Cardiac septum (tissue), 1 donor: ENCODE measurements around the gene SLX4. TPM values are rescaled to one million over a fixed set of nuclear protein-coding genes. Genes with fewer than 3 reads are reported as not detected.
"Not testable (repeated sequence)": the region's sequence is repeated elsewhere in the genome, so short reads cannot be mapped to it uniquely, and the experiment has no call there.

Experiments
- DNase-seq: peaks from one replicate; pipeline ENCODE4 v3.0.0-alpha.2; 2020; ENCODE audit warnings: low spot score
- intact Hi-C: fragments of 100-400 bp; cut with DNase I; formaldehyde crosslinking; loops from one replicate; pipeline ENCODE4 v1.14.0; 2022
- long read RNA-seq: library from polyadenylated mRNA; unstranded; transcript quantifications from one replicate; pipeline ENCODE4 v2.0.0, GENCODE V29; 2021
- total RNA-seq: library from RNA; stranded (reverse); fragmentation: NEBNext Ultra II Directional; extraction: Animal tissue kit (Norgen Biotek cat#: 25700); gene quantifications from one replicate; pipeline ENCODE4 v1.2.1, GENCODE V29; 2021
- donor health status: DM: no; HTN: no; CAD: no.

Gene SLX4, protein sequence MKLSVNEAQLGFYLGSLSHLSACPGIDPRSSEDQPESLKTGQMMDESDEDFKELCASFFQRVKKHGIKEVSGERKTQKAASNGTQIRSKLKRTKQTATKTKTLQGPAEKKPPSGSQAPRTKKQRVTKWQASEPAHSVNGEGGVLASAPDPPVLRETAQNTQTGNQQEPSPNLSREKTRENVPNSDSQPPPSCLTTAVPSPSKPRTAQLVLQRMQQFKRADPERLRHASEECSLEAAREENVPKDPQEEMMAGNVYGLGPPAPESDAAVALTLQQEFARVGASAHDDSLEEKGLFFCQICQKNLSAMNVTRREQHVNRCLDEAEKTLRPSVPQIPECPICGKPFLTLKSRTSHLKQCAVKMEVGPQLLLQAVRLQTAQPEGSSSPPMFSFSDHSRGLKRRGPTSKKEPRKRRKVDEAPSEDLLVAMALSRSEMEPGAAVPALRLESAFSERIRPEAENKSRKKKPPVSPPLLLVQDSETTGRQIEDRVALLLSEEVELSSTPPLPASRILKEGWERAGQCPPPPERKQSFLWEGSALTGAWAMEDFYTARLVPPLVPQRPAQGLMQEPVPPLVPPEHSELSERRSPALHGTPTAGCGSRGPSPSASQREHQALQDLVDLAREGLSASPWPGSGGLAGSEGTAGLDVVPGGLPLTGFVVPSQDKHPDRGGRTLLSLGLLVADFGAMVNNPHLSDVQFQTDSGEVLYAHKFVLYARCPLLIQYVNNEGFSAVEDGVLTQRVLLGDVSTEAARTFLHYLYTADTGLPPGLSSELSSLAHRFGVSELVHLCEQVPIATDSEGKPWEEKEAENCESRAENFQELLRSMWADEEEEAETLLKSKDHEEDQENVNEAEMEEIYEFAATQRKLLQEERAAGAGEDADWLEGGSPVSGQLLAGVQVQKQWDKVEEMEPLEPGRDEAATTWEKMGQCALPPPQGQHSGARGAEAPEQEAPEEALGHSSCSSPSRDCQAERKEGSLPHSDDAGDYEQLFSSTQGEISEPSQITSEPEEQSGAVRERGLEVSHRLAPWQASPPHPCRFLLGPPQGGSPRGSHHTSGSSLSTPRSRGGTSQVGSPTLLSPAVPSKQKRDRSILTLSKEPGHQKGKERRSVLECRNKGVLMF (N-terminal part only)
- 2.7 TPM for total RNA-seq
- long read RNA-seq, partial matches to known transcripts: 0 of 2 reads
- long read RNA-seq, other reads (novel, unspliced or antisense): 2 of 2 reads

DNA sequence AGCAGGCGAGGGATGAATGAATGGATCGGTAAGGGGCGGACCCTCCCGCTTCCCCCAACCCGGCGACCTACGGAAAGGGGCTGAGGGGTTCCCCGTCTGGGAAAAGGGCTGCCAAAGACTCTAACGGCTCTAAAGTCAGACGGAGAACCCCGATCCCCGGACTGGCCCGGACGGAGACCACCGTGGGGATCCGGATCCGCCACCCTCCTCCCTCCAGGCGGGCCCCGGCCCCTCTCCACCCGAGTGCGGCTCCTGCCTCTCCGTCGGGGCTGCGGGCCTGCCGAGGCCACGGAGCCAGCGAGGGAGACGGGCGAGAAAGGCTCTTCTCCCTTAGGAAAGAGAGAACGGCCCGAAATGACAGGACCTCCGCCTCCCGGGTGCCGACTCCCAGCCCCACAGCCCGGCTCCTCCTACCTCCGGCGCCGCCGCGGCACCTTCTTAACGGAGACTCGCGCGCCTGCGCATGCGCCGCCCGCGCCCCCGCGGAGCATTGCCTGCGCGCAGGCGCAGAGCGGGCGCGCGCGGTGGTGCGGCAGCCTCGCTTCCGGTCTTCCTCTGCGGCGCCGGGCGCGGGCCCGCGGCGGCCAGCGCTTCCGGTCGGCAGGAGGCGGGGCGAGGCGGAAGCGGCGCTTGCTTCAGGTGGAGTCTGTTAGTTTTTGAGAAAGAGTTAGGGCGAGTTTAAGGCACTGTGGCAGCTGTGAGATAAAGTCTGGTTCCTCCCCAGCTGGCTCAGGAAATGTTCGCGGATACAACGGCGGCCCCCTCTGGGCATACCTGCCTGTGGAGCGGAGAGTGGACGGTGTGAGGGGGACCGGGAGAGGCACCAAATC lies at the start of gene SLX4:
Gene SLX4 (minus strand): TSS at position 461 of the 830 bp plus-strand sequence. CDS start 2,642 bp downstream, outside the sequence.
- peak; percentile 95 for DNase-seq
- intact Hi-C loops: loop anchor here (5.0 kb wide), 1 partner anchor 271 kb away; the partner anchor contains the start of gene CREBBP

DNA sequence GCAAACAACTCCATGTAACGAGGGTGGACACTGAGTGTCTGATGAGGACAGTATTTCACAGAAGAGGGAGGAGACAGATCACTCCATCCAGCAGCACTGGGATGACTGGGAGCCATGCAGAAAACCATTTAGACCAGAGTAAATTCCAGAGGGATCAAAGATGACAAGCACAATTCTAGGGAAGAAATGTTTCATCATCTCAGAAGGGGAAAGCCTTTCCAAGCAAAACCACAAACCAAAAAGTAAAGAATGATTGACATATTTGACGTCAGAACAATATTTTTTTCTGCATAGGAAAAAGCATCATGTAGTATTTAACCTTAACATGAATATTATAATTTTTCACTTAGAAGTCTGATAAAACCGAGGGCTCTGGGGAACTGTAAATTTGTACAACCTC lies 47.8 kb upstream of the SLX4 start:
- no peak for DNase-seq
- intact Hi-C loops: no loop called here

DNA sequence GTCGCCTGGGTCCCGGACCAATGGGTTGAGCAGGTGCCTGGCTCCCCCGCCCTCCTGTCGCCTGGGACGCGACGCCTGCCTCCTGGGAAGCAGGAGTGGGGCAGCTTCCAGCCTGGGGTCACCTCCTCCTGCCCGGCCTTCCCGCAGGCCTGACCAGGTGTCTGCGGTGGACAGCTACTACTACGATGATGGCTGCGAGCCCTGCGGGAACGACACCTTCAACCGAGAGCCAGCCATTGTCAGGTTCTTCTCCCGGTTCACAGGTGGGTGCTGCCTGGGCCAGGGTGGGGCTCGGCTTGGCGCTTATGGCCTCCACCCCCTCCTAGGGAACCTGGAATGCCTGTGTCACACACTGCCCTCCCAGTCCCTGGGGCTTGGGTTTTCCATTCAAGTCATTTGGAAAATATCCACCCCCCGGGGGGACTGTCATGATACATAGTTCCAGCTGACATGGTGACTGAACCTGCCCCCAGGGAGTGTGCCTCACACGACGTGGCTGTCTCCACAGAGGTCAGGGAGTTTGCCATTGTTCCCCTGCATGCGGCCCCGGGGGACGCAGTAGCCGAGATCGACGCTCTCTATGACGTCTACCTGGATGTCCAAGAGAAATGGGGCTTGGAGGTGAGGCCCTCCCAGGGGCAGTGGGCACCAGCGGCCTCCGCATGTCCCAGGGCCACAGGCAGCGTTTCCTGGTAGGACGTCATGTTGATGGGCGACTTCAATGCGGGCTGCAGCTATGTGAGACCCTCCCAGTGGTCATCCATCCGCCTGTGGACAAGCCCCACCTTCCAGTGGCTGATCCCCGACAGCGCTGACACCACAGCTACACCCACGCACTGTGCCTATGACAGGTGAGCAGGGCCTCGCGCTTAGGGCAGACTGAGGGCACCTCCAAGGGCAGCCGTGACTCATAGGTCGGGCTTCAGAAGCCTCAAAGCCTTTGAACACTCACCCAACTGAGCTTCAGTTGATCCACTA lies 45.4 kb upstream of the SLX4 start:
- peak; percentile 33 for DNase-seq
- intact Hi-C loops: no loop called here

DNA sequence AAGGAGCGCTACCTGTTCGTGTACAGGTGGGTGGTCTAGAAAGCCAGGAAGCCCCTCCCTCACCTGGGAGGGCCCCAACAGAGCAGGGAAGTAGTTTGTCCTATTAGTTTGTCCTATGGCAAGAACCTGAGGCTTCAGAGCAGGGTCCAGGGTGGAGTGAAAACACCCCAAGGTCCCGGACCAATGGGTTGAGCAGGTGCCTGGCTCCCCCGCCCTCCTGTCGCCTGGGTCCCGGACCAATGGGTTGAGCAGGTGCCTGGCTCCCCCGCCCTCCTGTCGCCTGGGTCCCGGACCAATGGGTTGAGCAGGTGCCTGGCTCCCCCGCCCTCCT lies 44.7 kb upstream of the SLX4 start:
- intact Hi-C loops, DNase-seq: not testable (repeated sequence)

DNA sequence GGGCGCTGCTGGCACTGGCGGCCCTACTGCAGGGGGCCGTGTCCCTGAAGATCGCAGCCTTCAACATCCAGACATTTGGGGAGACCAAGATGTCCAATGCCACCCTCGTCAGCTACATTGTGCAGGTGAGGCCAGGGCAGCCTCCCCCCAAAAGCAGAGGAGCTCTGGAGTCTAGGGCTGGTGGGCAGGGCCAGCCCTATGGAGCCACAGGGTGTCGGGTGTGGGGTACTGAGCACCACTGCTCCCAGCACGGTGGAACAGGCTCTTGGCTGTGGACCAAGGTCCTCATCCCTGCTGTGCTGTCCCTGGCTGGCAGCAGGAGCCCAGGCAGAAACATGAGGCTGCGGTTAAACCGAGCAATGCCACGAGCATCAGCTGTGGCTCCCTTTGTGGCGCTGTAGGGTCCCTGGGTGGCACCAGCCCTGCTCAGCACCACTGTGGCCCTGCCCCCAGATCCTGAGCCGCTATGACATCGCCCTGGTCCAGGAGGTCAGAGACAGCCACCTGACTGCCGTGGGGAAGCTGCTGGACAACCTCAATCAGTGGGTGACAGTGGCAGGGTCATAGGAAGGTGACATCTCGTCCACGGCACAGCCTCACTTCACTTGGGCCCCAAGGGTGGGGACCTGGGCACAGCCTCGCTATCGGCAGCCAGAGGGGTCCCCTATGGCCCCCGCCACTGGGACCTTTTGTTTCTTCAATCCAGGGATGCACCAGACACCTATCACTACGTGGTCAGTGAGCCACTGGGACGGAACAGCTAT lies 44.2 kb upstream of the SLX4 start:
- DNase-seq: peak; percentile 57
- intact Hi-C loops: no loop called here

DNA sequence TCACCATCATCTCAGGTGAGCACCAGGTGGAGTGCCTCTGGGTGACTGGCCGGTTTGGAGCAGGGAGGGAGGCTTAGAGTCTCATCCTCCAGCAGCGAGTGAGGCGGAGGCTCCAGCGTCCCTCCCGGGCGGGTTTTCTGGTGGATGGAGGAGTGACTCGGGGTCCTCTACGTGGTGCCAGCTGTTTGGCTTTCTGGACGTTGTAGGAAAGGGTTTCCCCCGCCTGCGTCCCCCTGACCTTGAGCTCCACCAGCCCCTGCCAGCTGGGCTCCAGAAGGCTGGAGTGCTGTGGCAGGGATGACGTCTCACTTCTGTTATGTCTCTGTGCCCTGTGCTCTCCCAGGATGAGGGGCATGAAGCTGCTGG lies 43.6 kb upstream of the SLX4 start:
- intact Hi-C loops: no loop called here
- DNase-seq: peak; percentile 68

DNA sequence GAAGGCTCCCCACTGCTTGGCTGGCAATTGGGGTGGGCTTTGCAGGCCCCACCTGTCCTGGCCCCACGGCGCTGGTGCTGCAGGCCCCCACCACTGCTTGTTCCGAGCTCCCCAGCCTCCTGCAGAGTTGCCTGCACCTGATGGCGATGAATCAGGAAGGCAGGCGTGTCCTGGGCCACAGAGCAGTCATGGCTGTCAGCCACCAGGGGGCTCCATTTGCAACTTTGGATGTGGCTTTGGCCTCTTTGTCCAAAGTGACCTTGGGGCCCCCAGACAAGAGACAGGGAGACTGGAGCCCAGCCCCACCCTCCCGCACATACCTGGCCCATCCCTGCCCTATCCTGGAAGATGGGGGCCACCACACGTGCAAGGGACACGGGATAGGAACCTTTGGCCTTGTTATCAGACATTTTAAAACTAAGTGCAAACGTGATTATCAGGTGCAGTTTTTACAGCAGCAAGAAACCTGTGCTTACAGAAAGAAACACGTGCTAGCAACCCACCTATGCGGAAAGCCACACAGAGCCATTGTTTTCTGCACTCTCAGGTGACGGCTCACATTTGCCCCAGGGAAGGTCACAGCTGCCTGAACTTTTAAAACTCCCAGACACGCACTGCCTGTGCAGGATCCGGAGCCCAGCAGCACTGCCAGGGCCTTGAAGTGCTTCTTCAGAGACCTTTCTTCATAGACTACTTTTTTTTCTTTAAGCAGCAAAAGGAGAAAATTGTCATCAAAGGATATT lies 43.0 kb upstream of the SLX4 start, which contains the start of gene DNASE1:
Gene DNASE1 (plus strand): TSS at position 443 of the 743 bp plus-strand sequence. CDS start 683 bp downstream, outside the sequence.
- intact Hi-C loops: no loop called here
- peak; percentile 73 for DNase-seq

DNA sequence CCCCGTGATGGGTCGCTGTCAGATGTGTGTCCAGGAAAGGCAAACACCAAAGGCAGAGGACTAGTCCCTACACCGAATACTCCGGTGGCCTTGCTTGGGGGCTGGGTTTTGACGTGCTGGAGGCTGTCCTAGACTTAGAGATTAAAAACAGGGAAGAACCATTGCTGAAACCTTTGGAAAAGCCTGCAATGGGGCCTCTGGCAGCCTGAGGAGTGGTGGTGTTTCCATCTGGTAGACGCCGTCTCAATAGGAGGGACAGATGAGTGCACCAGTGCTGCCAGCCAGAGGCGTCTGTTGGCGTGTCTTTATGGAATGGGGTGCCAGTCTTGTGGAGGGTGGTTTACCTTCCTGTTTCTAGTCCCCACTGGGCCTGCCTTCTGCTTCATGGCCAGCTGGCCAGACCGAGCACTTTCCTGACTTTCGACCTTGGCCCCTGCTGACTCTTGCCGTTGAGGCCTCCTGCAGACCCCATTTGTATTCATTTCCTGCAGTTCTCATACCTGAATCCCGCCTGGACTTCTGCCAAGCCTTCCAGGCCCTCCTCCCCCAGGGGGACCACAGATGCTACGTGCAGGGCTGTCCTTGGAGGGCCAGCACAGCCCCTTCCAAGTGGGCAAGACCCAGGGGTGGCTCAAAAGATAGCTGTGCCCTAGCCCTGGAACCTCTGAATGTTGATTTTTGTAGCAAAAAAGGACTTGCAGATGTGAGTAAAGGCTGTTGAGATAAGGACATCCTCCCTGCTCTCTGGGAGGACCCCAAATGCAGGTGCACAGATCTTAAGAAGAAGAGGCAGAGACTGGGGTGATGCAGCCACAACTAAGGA lies 41.2 kb upstream of the SLX4 start:
- DNase-seq: no peak
- intact Hi-C loops: no loop called here

DNA sequence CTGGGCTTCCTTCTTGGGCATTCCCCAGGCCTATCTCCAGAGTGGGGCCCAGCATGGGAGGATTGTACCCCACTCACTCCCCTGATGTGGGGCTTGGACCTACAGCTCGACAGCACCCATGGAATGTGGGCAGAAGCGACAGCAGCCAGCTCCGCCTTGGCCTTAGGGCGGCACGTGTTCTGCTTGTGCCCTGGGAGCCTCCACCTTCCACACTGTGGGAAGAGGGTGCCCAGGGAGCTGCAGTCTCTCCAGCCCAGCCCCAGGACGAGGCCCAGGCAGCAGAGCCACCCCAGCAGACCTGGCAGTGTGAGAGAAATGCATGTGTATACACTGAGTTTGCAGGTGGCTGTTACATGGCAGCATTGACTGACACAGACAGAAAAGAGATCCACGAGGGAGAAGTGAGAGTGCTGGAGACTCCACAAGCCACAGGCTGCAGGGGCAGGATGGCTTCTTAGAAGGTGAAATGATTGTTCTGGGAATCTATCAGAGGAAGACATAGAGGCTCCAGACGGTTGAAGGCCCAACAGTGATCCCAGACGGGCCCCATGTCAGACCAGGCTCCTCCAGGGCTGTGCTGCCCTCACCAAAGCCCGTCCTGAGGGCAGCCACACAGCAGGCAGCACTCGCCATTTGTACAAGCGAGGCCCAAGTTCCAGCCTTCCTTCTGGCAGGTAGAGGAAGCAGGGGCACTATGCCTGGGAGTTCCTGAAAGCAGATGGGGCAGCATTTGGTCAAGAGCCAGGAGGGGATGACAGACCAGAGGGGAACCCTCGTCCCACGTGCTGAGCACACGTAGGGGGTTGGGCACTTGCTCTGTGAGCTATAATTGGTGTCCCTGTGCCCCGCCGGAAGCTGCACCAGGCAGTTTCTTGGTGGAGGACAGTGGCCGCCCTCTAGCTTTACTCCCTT lies 40.3 kb upstream of the SLX4 start:
- intact Hi-C loops: no loop called here
- DNase-seq: no peak

DNA sequence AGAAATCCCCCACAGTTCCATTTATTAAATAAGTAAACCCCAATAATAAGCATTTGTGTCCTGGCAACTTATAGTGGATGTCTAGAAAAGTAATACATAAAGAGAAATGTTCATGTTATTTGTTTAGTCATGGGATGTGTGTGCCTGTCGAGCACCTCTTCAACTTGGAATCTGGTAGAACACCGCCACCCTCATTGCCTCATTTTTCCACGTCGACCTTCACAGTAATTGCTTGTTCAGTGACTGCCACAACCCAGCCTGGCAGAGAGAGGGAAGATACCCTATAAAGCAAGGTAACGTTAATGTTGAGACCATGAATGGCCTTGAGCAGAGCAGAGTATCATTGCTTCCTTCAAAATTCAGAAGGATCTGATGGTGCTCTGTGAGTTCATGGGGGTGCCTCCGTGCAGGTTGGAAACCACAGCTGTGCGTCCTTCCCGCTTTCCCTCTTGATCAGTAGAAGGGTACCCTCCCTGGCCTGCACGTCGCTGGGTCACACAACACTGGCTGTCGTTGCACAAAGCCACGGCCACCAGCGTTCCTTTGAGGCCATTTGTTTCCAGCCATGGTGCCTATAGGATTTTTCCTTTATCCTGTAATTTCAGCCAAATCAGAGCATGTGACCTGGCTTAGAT lies 39.3 kb upstream of the SLX4 start:
- DNase-seq: no peak
- intact Hi-C loops: no loop called here

DNA sequence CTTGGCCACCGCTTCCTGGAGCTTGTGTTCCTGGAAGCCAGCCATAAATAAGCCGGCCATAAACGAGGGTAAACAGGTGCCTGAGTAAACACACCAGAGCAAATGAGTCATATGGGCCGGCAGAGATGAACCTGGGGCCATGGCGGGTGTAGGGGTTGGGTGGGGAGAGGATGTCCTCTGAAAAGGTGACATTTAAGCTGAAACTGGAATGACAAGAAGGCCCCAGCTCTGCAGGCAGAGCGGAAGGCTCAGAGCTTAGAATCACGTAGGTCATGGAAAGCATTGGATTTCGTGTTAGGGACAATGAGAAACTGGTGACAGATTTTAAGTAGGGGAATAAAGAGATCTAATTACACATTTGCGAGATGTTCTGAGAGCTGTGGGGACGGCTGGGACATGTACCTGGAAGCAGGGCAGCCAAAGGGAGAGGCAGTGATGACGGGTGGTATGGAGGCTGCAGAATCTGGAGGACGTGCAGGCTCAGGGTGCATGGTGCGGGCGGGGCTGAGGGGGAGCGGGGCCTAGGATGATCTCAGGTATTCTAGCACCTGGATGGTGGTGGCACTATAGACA lies 35.0 kb upstream of the SLX4 start:
- intact Hi-C loops: no loop called here
- DNase-seq: no peak

DNA sequence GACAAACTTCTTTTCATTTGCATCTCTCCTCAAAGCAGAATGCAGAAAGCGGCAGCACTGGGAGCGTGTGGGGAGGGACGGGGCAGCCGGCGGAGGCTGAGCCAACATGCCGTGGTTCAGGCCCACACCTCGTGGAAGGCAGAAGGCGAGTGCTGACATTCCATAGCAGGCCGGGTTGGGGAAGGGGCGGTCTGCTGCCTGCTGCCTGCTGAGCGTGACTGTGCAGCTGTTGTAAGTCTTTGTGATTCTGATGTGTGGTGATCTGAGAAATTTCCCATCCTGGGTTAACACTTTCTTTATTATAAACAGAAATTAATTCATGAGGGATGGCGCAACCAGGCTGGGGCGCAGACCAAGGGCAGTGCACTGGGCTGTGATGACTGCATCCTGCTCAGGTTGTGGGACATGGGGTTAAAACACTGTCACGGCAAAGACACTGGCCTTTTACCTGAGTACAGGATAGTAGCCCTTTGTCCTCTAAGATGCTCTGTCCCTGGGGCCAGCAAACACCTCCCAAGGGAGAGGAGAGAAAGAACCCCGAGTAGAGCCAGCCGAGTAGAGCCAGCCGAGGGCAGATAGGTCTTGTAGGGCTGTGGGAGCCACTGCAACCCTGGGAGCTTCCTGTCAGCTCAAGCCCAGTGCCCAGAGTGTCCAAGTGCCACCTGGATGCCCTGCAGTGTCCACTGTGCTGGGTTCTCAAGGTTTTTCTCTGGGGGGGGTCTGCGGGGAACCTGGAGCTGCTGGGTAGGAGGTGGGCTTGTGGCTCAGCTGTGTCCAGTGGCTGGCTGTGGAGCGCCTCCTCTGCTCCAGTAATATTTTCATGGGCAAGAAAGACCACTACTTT lies 34.3 kb upstream of the SLX4 start:
- intact Hi-C loops: no loop called here
- DNase-seq: no peak

DNA sequence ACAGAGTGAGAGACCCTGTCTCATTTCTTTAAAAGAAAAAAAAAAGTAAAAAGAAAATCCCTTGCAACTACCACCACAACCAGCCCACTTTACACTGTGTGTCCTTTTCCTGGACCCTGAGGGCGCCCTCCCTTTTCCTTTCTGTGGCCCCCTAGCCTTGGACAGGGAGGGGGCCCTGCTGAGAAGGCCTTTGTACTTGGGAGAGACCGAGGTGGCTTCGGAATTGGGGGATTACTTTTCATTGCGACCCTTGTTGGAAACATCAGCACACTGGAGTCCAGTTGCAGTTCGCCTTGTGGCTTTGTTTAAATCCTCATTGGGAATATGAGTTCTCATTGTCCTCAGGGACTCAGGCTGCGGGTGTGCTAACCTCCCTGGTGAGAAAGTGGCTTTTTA lies 33.7 kb upstream of the SLX4 start:
- DNase-seq: no peak
- intact Hi-C loops: no loop called here
